RKO (cell line): Measurements from ENCODE around the gene S100A16.

Experiments
- DNase-seq: peaks from one replicate; pipeline ENCODE4 v3.0.0-alpha.2; 2016; ENCODE audit warnings: low spot score

Gene S100A16

GRCh38 chr1:153636312-153636711, 23.4 kb upstream of the S100A16 start:
- no peak for DNase-seq

GRCh38 chr1:153635872-153636271, 22.9 kb upstream of the S100A16 start:
- DNase-seq: no peak

- DNase-seq: peak; percentile 98
Measured at GRCh38 chr1:153633754-153634665, 21.1 kb upstream of the S100A16 start, which contains the start of gene CHTOP. CHTOP (plus strand) TSS chr1:153634066; CDS start chr1:153636589, 2,523 bp downstream.

GRCh38 chr1:153633161-153633753, 20.3 kb upstream of the S100A16 start:
- peak; percentile 47 for DNase-seq

GRCh38 chr1:153631047-153632022, 18.4 kb upstream of the S100A16 start:
- DNase-seq: no peak

- DNase-seq: no peak
Measured at GRCh38 chr1:153630384-153630783, 17.4 kb upstream of the S100A16 start.

- no peak for DNase-seq
Measured at GRCh38 chr1:153629971-153630370, 17.0 kb upstream of the S100A16 start.

GRCh38 chr1:153629343-153629665, 16.4 kb upstream of the S100A16 start:
- DNase-seq: no peak

- no peak for DNase-seq
Measured at GRCh38 chr1:153628638-153629342, 15.9 kb upstream of the S100A16 start.

- DNase-seq: no peak
Measured at GRCh38 chr1:153627715-153628626, 15.0 kb upstream of the S100A16 start, which contains the start of gene S100A1. S100A1 (plus strand) TSS chr1:153628434; CDS start chr1:153630522, 2,088 bp downstream.

GRCh38 chr1:153626904-153627714, 14.2 kb upstream of the S100A16 start, which contains the start of gene S100A13:
S100A13 (minus strand) TSS chr1:153627505; CDS start chr1:153626472, 1,033 bp downstream.
- peak; percentile 94 for DNase-seq

GRCh38 chr1:153626477-153626903, 13.6 kb upstream of the S100A16 start:
- DNase-seq: no peak

GRCh38 chr1:153624965-153625611, 12.2 kb upstream of the S100A16 start:
- no peak for DNase-seq

- DNase-seq: no peak
Measured at GRCh38 chr1:153623101-153623500, 10.2 kb upstream of the S100A16 start.

- no peak for DNase-seq
Measured at GRCh38 chr1:153619171-153619570, 6.2 kb upstream of the S100A16 start.

GRCh38 chr1:153617663-153618062, 4.7 kb upstream of the S100A16 start:
- DNase-seq: peak; percentile 85

GRCh38 chr1:153616917-153617311, 4.0 kb upstream of the S100A16 start:
- DNase-seq: no peak

GRCh38 chr1:153616144-153616916, 3.4 kb upstream of the S100A16 start, which contains the start of gene S100A14:
S100A14 (minus strand) TSS chr1:153616325; CDS start chr1:153615858, 467 bp downstream.
- DNase-seq: no peak
